Thoracic aorta endothelial cell (primary cell): ENCODE results near the gene PHEX. TPM values are rescaled to one million over a fixed set of nuclear protein-coding genes. Genes with fewer than 3 reads are reported as not detected.

Source experiments
- total RNA-seq: library from RNA; depleted of rRNA; stranded (reverse); fragments of >200 nt; gene quantifications from 2 replicates; pipeline ENCODE4 v1.2.3, GENCODE V29; 2012

Gene PHEX
- 1.1 and 2.3 TPM in 2 replicates for total RNA-seq

GRCh38 chrX:22032084-22032483 is at the start of gene PHEX:
TSS of gene PHEX (plus strand) at chrX:22032325. CDS start at chrX:22033006, 681 bp downstream.

GRCh38 chrX:22272613-22273012 is 240.5 kb downstream of the PHEX start, which contains the start of gene CBLL2:
TSS of gene CBLL2 (plus strand) at chrX:22272913. CDS start at chrX:22272992, 79 bp downstream.

Other genes with a start within 250 kb of the PHEX start
- gene MBTPS2, start 192.7 kb upstream of the PHEX start, total RNA-seq, result 14.0 and 18.7 TPM in 2 replicates
- 2.3 and 3.2 TPM in 2 replicates for gene YY2, start 176.3 kb upstream of the PHEX start, total RNA-seq
- gene SMS, start 91.6 kb upstream of the PHEX start, total RNA-seq, result 211 and 234 TPM in 2 replicates
- gene CBLL2, start 240.6 kb downstream of the PHEX start, total RNA-seq, result not detected in 2 replicates